HepG2 (cell line): ENCODE results near the gene IQCB1. TPM values are rescaled to one million over a fixed set of nuclear protein-coding genes. Genes with fewer than 3 reads are reported as not detected.

ENCODE experiments used
- ATAC-seq: fragments of 200-7000 bp; cut with Tn5 transposase; 3 replicates; pipeline ENCODE4 v1.9.1; 2020; ENCODE audit warnings: mild to moderate bottlenecking, moderate library complexity
- BruUV-seq: library from RNA; stranded (reverse); fragments of 400-500 nt; replicated peaks from 2 replicates; lab custom pipeline; 2021; lab: Mats Ljungman, UMichigan
- CTCF ChIA-PET: fragments of 300-600 bp; formaldehyde crosslinking; extraction: SDS; loops from one replicate; lab custom pipeline; 2021; ENCODE audit warnings: low total read pairs, inconsistent platforms, low intra/inter-chr PET ratio; lab: Yijun Ruan, JAX
- POLR2A ChIA-PET: fragments of 350-600 bp; sonication (Branson Sonifier 250); formaldehyde crosslinking; loops from one replicate; lab custom pipeline; 2020; ENCODE audit warnings: antibody characterized with exemption, inconsistent platforms; lab: Yijun Ruan, JAX
- DNase-seq: peaks from one replicate; pipeline ENCODE4 v3.0.0-alpha.2; 2015; ENCODE audit warnings: low spot score
- FAIRE-seq: peaks from 3 replicates; lab custom pipeline; 2011; peaks lifted over from hg19 to GRCh38; lab: Jason Lieb, UNC
- H2AFZ ChIP-seq: one replicate; pipeline ENCODE4 v1.6.1; 2011; ENCODE audit warnings: low read length, inconsistent platforms
- H3K27ac ChIP-seq: fragments of 300-600 bp; 3 replicates; pipeline ENCODE4 v1.8.0; 2011; ENCODE audit warnings: mixed run types, mild to moderate bottlenecking, mixed read lengths, low read length, inconsistent platforms; ENCODE audit not compliant: insufficient read depth; ENCODE audit errors: extremely low read length
- H3K27me3 ChIP-seq, 2 experiments: fragments of 200-600 bp in 1 of 2; 2 replicates in 1 of 2; 3 replicates in 1 of 2; pipeline versions ENCODE4 v1.6.0 to v1.8.0; 2011; ENCODE audit warnings: low read length in 2 of 2, mild to moderate bottlenecking in 2 of 2, moderate library complexity in 2 of 2, inconsistent platforms in 1 of 2; ENCODE audit not compliant: insufficient read depth in 2 of 2, control insufficient read depth in 1 of 2
- H3K36me3 ChIP-seq, 2 experiments: fragments of 200-600 bp in 1 of 2; replicated peaks in 1 of 2; 2 replicates in 1 of 2; 3 replicates in 1 of 2; pipeline versions ENCODE4 v1.5.1 to v1.8.0; 2011; ENCODE audit warnings: low read length in 2 of 2, inconsistent platforms in 1 of 2; ENCODE audit not compliant: insufficient read depth in 2 of 2, control insufficient read depth in 1 of 2
- H3K4me1 ChIP-seq: 2 replicates; pipeline ENCODE4 v1.5.1; 2012; ENCODE audit warnings: low read length, inconsistent platforms; ENCODE audit not compliant: insufficient read depth
- H3K4me2 ChIP-seq: 2 replicates; pipeline ENCODE4 v1.6.0; 2011; ENCODE audit warnings: low read depth, low read length, inconsistent platforms
- H3K4me3 ChIP-seq, 3 experiments: fragments of 200-600 bp in 1 of 3; sonication (generic), shearing (Covaris generic) in 1 of 3; replicated peaks in 1 of 3; 2 replicates each; pipeline ENCODE4 v1.5.1; 2011 to 2016; ENCODE audit warnings: low read length in 3 of 3, inconsistent platforms in 2 of 3, low read depth in 2 of 3, mild to moderate bottlenecking in 2 of 3, control low read depth in 1 of 3, mixed read lengths in 1 of 3; ENCODE audit not compliant: insufficient read depth in 1 of 3
- H3K79me2 ChIP-seq: one replicate; pipeline ENCODE4 v1.6.1; 2011; ENCODE audit warnings: low read length, inconsistent platforms; ENCODE audit not compliant: insufficient read depth
- H3K9ac ChIP-seq: 2 replicates; pipeline ENCODE4 v1.6.0; 2011; ENCODE audit warnings: mild to moderate bottlenecking, low read depth, low read length, inconsistent platforms; ENCODE audit not compliant: insufficient read depth
- H3K9me3 ChIP-seq: 2 replicates; pipeline ENCODE4 v1.5.1; 2012; ENCODE audit warnings: mild to moderate bottlenecking, low read length
- H4K20me1 ChIP-seq: 2 replicates; pipeline ENCODE4 v1.6.0; 2011; ENCODE audit warnings: inconsistent platforms, mild to moderate bottlenecking, low read length, moderate library complexity; ENCODE audit not compliant: insufficient read depth
- MAZ ChIP-seq, 2 experiments: sonication (generic) in 1 of 2; formaldehyde crosslinking in 1 of 2; IDR thresholded peaks; 2 replicates each; pipeline versions ENCODE4 v1.5.0 to v1.6.1; 2012 to 2020; ENCODE audit warnings: low read depth in 2 of 2, mild to moderate bottlenecking in 2 of 2, borderline replicate concordance in 1 of 2, improper control_type of control experiment in 1 of 2, low read length in 1 of 2, missing genetic modification reagents in 1 of 2, moderate library complexity in 1 of 2
- MEIS2 ChIP-seq: sonication (generic); formaldehyde crosslinking; IDR thresholded peaks from 2 replicates; pipeline ENCODE4 v1.9.0; 2021; ENCODE audit warnings: mild to moderate bottlenecking, missing genetic modification reagents
- NCOA2 ChIP-seq: sonication (generic); formaldehyde crosslinking; IDR thresholded peaks from 2 replicates; pipeline ENCODE4 v1.8.0; 2022; ENCODE audit warnings: inconsistent platforms
- NFKBIZ ChIP-seq: IDR thresholded peaks from 2 replicates; pipeline ENCODE4 v1.6.1; 2018; ENCODE audit warnings: missing genetic modification reagents, missing compliant biosample characterization
- NR2F1 ChIP-seq, 2 experiments: fragments of 450-650 bp in 1 of 2; formaldehyde crosslinking in 1 of 2; IDR thresholded peaks; 2 replicates each; pipeline versions ENCODE4 v1.5.0 to v1.6.1; 2016 to 2020; ENCODE audit warnings: mild to moderate bottlenecking in 1 of 2, missing compliant biosample characterization in 1 of 2, missing genetic modification reagents in 1 of 2, moderate library complexity in 1 of 2
- RBAK ChIP-seq: sonication (generic); formaldehyde crosslinking; IDR thresholded peaks from 2 replicates; pipeline ENCODE4 v1.5.1; 2020; ENCODE audit warnings: mild to moderate bottlenecking, missing genetic modification reagents
- RBFOX2 ChIP-seq: fragments of 200-400 bp; formaldehyde crosslinking; IDR thresholded peaks from 2 replicates; pipeline ENCODE4 v1.6.1; 2017; ENCODE audit warnings: low read depth, mild to moderate bottlenecking, low read length
- RORA ChIP-seq: sonication (generic); formaldehyde crosslinking; IDR thresholded peaks from 2 replicates; pipeline ENCODE4 v1.5.0; 2020; ENCODE audit warnings: mild to moderate bottlenecking, missing genetic modification reagents, moderate library complexity
- SMYD3 ChIP-seq: sonication (generic); formaldehyde crosslinking; IDR thresholded peaks from 2 replicates; pipeline ENCODE4 v1.8.1; 2023; ENCODE audit warnings: mild to moderate bottlenecking, missing genetic modification reagents
- SP1 ChIP-seq, 2 experiments: fragments of 450-650 bp in 1 of 2; sonication (generic) in 1 of 2; formaldehyde crosslinking in 1 of 2; IDR thresholded peaks; 2 replicates each; pipeline versions ENCODE4 v1.4.0 to v1.6.1; 2016 to 2020; ENCODE audit warnings: missing genetic modification reagents in 1 of 2
- ZFP1 ChIP-seq: IDR thresholded peaks from 2 replicates; pipeline ENCODE4 v1.6.1; 2016
- ZKSCAN1 ChIP-seq: fragments of 150-350 bp; IDR thresholded peaks from 2 replicates; pipeline ENCODE4 v1.6.1; 2014; ENCODE audit warnings: low read length
- ZNF121 ChIP-seq: sonication (generic); formaldehyde crosslinking; IDR thresholded peaks from 2 replicates; pipeline ENCODE4 v1.5.0; 2020; ENCODE audit warnings: mild to moderate bottlenecking, missing genetic modification reagents
- ZNF556 ChIP-seq: sonication (generic); formaldehyde crosslinking; IDR thresholded peaks from 2 replicates; pipeline ENCODE4 v1.4.0; 2020; ENCODE audit warnings: mild to moderate bottlenecking, missing genetic modification reagents, borderline replicate concordance
- ZNF577 ChIP-seq: sonication (generic); formaldehyde crosslinking; IDR thresholded peaks from 2 replicates; pipeline ENCODE4 v1.4.0; 2020; ENCODE audit warnings: mild to moderate bottlenecking, low read depth, missing genetic modification reagents, borderline replicate concordance
- ZNF598 ChIP-seq: sonication (generic); formaldehyde crosslinking; IDR thresholded peaks from 2 replicates; pipeline ENCODE4 v1.5.1; 2020; ENCODE audit warnings: mild to moderate bottlenecking, missing genetic modification reagents, borderline replicate concordance
- ZNF768 ChIP-seq: sonication (generic); formaldehyde crosslinking; IDR thresholded peaks from 2 replicates; pipeline ENCODE4 v1.4.0; 2020; ENCODE audit warnings: missing genetic modification reagents
- ZSCAN21 ChIP-seq: sonication (generic); formaldehyde crosslinking; IDR thresholded peaks from 2 replicates; pipeline ENCODE4 v1.8.0; 2022; ENCODE audit warnings: mild to moderate bottlenecking, missing genetic modification reagents, moderate library complexity, borderline replicate concordance
- WGBS: methylation state at CpG from one replicate; pipeline ENCODE4 v1.1.6; 2017; ENCODE audit warnings: low lambda C conversion rate; 5-methylcytosine and 5-hydroxymethylcytosine counted together
- in situ Hi-C: cut with HindIII; loops from 2 replicates; pipeline ENCODE4 v1.10.0; 2017; ENCODE audit warnings: low pct_unique_long_range_greater_than_20kb; ENCODE audit not compliant: extremely low pct_ligation_motif_present
- intact Hi-C: fragments of 100-400 bp; cut with micrococcal nuclease; formaldehyde crosslinking; loops from one replicate; pipeline ENCODE4 v1.10.0; 2022; ENCODE audit not compliant: unreplicated experiment
- polyA plus RNA-seq, 8 experiments: library from polyadenylated mRNA; depleted of rRNA in 3 of 8; stranded (reverse) in 7 of 8; unstranded in 1 of 8; fragments of >200 nt; fragmentation: Illumina TruSeq in 4 of 8; extraction: Trizol in 4 of 8; gene quantifications; 2 replicates each; pipeline versions ENCODE4 v1.2.1 to v1.2.3, GENCODE V29; 2011 to 2016; ENCODE audit warnings: low read depth in 4 of 8, missing spikeins in 1 of 8, mixed read lengths in 1 of 8; ENCODE audit not compliant: insufficient read depth in 1 of 8
- total RNA-seq, 5 experiments: library from RNA; depleted of rRNA; stranded (reverse); fragments of >200 nt; fragmentation: Illumina TruSeq; extraction: Trizol; gene quantifications; 2 replicates each; pipeline ENCODE4 v1.2.3, GENCODE V29; 2016; ENCODE audit warnings: low read depth in 1 of 5
- TF ChIP-seq, protein P1 (sequence below): sonication (generic); formaldehyde crosslinking; IDR thresholded peaks from 2 replicates; pipeline ENCODE4 v1.4.0; 2020; ENCODE audit warnings: missing genetic modification reagents, borderline replicate concordance
- TF ChIP-seq, protein P2 (sequence below): IDR thresholded peaks from 2 replicates; pipeline ENCODE4 v1.6.1; 2016; ENCODE audit warnings: mild to moderate bottlenecking, missing biosample characterization, missing genetic modification reagents

The IQCB1 gene
- total and polyA plus RNA-seq, 2 of the 13 experiments (the other 11 are each of a cell fraction or from before 2014, with no cell fraction given) = 18.0 to 41.4 TPM

DNA sequence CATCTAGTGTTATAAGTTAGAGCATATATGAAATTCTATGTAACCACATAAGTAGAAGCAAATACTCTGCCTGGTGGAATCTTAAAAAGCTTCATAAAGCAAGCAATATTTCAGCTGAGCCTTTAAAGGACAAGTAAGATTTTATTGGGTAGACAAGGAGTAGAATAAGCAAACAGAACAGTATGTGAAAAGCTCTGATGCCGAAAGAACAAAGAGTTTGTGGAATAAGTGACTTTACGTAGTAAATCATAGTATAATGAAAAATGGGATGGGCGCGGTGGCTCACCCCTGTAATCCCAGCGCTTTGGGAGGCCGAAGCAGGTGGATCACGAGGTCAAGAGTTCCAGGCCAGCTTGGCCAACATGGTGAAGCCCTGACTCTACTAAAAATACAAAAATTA is 10.0 kb upstream of the IQCB1 start:
- Histone ChIP-seq H2AFZ (no peak overlapping the region), H3K9ac (no peak overlapping the region), H3K27me3 (no peaks in the 10 kb centered on the region), H3K79me2 (no peaks in the 10 kb centered on the region), H3K4me2 (no peak overlapping the region), H3K36me3 (no peaks in the 10 kb centered on the region), H3K27ac (no peak overlapping the region), H3K9me3 (no peaks in the 10 kb centered on the region), H3K4me3 (no peak overlapping the region), H3K4me1 (no peaks in the 10 kb centered on the region), H4K20me1 (no peaks in the 10 kb centered on the region)
- POLR2A ChIA-PET = no interaction called here
- ATAC-seq (no peak), DNase-seq (no peak), FAIRE-seq (no peak)
- 96% methylated on average over 7 of the region's 7 CpGs for WGBS
- BruUV-seq = no TSS peak
- intact Hi-C loops (no loop called here), in situ Hi-C loops (no loop called here)
- TF ChIP-seq ZKSCAN1 (no peak), ZNF768 (CRISPR knock-in tag) (no peak), NR2F1 (CRISPR knock-in tag; IDR thresholded peaks at IDR 0.05) (no peak), ZNF598 (CRISPR knock-in tag) (no peak), RBFOX2 (no peak)
- TF ChIP-seq, protein P1, sequence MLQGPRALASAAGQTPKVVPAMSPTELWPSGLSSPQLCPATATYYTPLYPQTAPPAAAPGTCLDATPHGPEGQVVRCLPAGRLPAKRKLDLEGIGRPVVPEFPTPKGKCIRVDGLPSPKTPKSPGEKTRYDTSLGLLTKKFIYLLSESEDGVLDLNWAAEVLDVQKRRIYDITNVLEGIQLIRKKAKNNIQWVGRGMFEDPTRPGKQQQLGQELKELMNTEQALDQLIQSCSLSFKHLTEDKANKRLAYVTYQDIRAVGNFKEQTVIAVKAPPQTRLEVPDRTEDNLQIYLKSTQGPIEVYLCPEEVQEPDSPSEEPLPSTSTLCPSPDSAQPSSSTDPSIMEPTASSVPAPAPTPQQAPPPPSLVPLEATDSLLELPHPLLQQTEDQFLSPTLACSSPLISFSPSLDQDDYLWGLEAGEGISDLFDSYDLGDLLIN = no peak
- CTCF ChIA-PET = no interaction called here

DNA sequence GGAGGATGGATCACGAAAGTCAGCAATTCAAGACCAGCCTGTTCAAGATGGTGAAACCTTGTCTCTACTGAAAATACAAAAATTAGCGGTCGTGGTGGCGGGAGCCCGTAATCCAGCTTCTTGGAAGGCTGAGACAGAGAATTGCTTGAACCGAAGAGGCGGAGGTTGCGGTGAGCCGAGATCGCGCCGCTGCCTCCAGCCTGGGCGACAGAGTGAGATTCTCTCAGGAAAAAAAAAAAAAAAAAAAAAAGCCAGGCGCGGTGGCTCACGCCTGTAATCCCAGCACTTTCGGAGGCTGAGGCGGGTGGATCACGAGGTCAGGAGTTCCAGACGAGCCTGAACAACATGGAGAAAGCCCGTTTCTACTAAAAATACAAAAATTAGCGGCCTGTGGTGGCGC is 5.1 kb upstream of the IQCB1 start:
- Histone ChIP-seq H3K4me3 (no peak overlapping the region), H2AFZ (no peak overlapping the region), H3K27me3 (no peaks in the 10 kb centered on the region), H3K4me1 (peaks cover 19% of the 10 kb centered on the region), H3K4me2 (no peak overlapping the region), H4K20me1 (no peaks in the 10 kb centered on the region), H3K9ac (no peak overlapping the region), H3K27ac (no peak overlapping the region), H3K36me3 (no peaks in the 10 kb centered on the region), H3K9me3 (no peaks in the 10 kb centered on the region), H3K79me2 (peaks cover 7% of the 10 kb centered on the region)
- 97% methylated on average over 23 of the region's 23 CpGs for WGBS
- ChIA-PET POLR2A (no interaction called here), CTCF (no interaction called here)
- DNase-seq (no peak), ATAC-seq (no peak), FAIRE-seq (no peak)
- no TSS peak for BruUV-seq
- intact Hi-C loops = loop anchor here (10.0 kb wide), 1 partner anchor 95 kb away; the partner anchor contains the start of gene GOLGB1
- in situ Hi-C loops = no loop called here
- no peak for TF ChIP-seq ZNF577 (CRISPR knock-in tag)
- no peak for TF ChIP-seq MEIS2 (CRISPR knock-in tag)
- no peak for TF ChIP-seq RBAK (CRISPR knock-in tag)
- TF ChIP-seq ZNF121 (CRISPR knock-in tag) = no peak
- no peak for TF ChIP-seq RORA (CRISPR knock-in tag)
- no peak for TF ChIP-seq MAZ (IDR thresholded peaks at IDR 0.05; ENCODE audit: borderline replicate concordance, low read depth, low read length)
- no peak for TF ChIP-seq MAZ (CRISPR knock-in tag; IDR thresholded peaks at IDR 0.05; ENCODE audit: low read depth)
- no peak for TF ChIP-seq SP1 (IDR thresholded peaks at IDR 0.05)
- TF ChIP-seq SP1 (CRISPR knock-in tag; IDR thresholded peaks at IDR 0.05) = no peak
- TF ChIP-seq, protein P2, sequence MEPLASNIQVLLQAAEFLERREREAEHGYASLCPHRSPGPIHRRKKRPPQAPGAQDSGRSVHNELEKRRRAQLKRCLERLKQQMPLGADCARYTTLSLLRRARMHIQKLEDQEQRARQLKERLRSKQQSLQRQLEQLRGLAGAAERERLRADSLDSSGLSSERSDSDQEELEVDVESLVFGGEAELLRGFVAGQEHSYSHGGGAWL = no peak
- TF ChIP-seq ZNF556 (CRISPR knock-in tag) = no peak
- no peak for TF ChIP-seq ZSCAN21 (CRISPR knock-in tag)
- TF ChIP-seq ZFP1 = no peak
- TF ChIP-seq NFKBIZ (CRISPR knock-in tag) = no peak
- no peak for TF ChIP-seq SMYD3 (CRISPR knock-in tag)
- TF ChIP-seq NCOA2 (CRISPR knock-in tag) = no peak
